Measurements from ENCODE around the gene SNRPA1.
"Not testable (repeated sequence)": the region's sequence is repeated elsewhere in the genome, so short reads cannot be mapped to it uniquely, and the experiment has no call there.

SNRPA1 gene
- total RNA-seq = 75.6 to 80.4 (median 79.0) reads per million in 3 donors

DNA sequence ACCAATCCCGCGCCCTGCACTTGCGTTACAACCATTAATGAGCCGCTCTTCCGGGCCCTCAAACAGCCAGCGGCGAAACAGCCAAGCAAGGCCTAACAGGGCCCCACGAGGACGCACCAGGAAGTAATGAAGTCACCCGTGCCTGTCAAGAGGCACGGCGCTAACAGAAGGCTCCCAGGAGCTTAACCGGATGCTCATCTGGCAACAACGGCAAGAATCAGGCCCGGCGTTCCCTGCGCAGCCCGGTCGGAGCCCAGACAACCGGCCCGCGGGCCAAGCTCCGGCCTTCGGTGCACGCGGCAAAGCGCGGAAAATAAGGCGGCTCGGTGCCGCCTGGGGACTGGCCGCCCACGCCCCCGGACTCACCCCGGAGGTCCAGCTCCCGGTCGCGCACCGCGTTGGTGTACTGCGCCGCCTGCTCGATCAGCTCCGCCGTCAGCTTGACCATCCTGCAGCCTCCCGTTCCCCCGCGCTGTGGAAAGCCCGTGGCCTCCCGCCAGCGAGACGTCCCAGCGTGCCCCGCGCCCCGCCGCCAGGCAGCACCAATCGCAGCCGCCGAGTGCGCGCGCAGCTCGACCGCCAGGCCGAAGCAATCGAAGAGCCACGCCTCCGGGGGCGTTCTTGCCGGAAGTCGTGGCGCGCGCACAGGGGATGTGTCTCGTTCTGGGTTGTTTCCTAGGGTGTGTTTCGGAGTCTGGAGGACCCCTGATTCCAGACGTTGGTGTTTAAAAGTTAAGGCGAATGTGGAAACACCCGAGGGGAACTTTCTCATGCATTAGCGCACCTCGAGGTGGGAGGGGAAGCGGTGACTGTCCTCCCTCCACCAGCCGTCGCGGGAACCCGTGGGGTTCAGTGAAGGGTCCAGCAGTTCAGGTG lies at the start of gene SNRPA1:
TSS of gene SNRPA1 (minus strand) at position 518 of the 876 bp plus-strand sequence. CDS start at position 448, 70 bp downstream.
- Histone ChIP-seq H3K27me3 (replicated peaks; ENCODE audit: control insufficient read depth, insufficient read depth, low read length, poor library complexity, severe bottlenecking) (no peaks in the 10 kb centered on the region), H3K4me3 (ENCODE audit: insufficient read depth, low read depth, low read length, poor library complexity, severe bottlenecking) (peak within 1 kb of the TSS; percentile 96), H3K4me1 (ENCODE audit: control insufficient read depth, insufficient read depth, low read length, poor library complexity, severe bottlenecking) (peaks cover 20% of the 10 kb centered on the region), H3K9me3 (ENCODE audit: control insufficient read depth, low read length) (no peaks in the 10 kb centered on the region), H3K36me3 (ENCODE audit: control insufficient read depth, insufficient read depth, low read length) (peaks cover 8% of the 10 kb centered on the region), H3K27ac (ENCODE audit: insufficient read depth, low read length, poor library complexity, severe bottlenecking) (peak within 1 kb of the TSS; percentile 98)
- peak; percentile 92 to 96 (median 96) for DNase-seq

DNA sequence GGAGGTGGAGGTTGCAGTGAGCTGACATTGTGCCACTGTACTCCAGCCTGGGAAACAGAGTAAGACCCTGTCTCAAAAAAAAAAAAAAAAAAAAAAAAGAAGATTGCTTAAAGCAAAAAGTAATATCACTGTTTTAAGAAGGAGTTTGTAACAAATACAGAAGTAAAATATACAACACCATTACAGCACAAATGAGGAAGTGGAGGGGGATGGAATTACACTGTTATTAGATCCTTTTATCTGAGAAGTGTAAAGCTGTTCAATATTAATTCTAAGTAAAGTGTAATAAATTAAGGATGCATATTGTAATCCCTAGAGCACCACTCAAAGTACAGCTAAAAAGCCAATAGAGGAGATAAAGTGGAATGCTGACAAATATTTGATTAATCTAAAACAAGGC lies 47.0 kb upstream of the SNRPA1 start:
- no peak overlapping the region for H3K4me3 ChIP-seq (ENCODE audit: insufficient read depth, low read depth, low read length, poor library complexity, severe bottlenecking)
- H3K27me3 ChIP-seq (replicated peaks; ENCODE audit: control insufficient read depth, insufficient read depth, low read length, poor library complexity, severe bottlenecking) = no peaks in the 10 kb centered on the region
- H3K4me1 ChIP-seq (ENCODE audit: control insufficient read depth, insufficient read depth, low read length, poor library complexity, severe bottlenecking) = no peaks in the 10 kb centered on the region
- no peak overlapping the region for H3K27ac ChIP-seq (ENCODE audit: insufficient read depth, low read length, poor library complexity, severe bottlenecking)
- H3K9me3 ChIP-seq (ENCODE audit: control insufficient read depth, low read length) = no peaks in the 10 kb centered on the region
- DNase-seq = no peak
- H3K36me3 ChIP-seq (ENCODE audit: control insufficient read depth, insufficient read depth, low read length) = no peaks in the 10 kb centered on the region

DNA sequence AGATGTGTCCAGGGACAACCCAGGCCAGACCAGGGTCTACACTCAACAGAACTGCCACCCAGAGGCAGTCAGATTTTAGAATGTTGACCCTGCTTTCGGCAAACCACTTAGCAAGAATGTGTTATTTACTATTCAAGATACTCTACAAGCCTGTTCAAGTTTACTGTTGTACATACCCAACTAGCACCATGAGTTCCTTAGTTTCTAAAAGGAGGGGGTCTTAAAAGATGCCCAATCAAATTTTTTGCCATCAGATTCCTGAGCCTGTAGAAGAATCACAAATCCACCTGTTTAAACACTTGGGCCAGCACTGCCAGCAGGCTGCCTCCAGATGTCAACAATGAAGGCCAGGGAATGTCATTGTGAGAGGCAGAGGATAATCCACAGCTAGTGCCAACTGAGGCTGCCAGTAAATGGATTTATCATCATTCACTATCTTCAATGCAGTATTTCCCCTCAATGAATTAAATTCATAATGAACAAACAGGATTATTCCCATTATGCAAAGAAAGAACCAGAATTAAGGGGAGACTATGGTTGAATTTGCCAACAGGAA lies 43.5 kb upstream of the SNRPA1 start:
- no peak for DNase-seq
- Histone ChIP-seq H3K27me3 (replicated peaks; ENCODE audit: control insufficient read depth, insufficient read depth, low read length, poor library complexity, severe bottlenecking) (no peaks in the 10 kb centered on the region), H3K27ac (ENCODE audit: insufficient read depth, low read length, poor library complexity, severe bottlenecking) (no peak overlapping the region), H3K36me3 (ENCODE audit: control insufficient read depth, insufficient read depth, low read length) (no peaks in the 10 kb centered on the region), H3K4me1 (ENCODE audit: control insufficient read depth, insufficient read depth, low read length, poor library complexity, severe bottlenecking) (no peaks in the 10 kb centered on the region), H3K4me3 (ENCODE audit: insufficient read depth, low read depth, low read length, poor library complexity, severe bottlenecking) (no peak overlapping the region), H3K9me3 (ENCODE audit: control insufficient read depth, low read length) (no peaks in the 10 kb centered on the region)

DNA sequence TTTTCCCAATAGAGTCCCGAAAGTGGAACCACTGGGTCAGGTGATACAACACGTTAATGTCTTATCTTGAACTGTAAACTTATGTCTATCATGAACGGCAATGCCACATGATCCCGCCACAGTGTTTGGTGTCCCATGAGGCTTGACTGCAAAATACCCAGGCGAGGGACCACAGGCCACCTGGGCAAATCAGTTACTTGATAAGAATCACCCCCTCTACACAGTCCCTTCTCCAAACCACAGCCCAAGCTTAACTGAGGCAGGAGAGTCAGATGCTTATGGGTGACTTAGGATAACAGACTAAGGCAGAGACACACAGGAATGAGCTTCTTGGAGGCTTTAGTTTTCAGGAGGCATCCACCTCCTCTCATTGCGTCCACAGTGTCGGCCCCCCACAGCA lies 42.9 kb upstream of the SNRPA1 start:
- H3K27me3 ChIP-seq (replicated peaks; ENCODE audit: control insufficient read depth, insufficient read depth, low read length, poor library complexity, severe bottlenecking) = no peaks in the 10 kb centered on the region
- no peak for DNase-seq
- no peak overlapping the region for H3K27ac ChIP-seq (ENCODE audit: insufficient read depth, low read length, poor library complexity, severe bottlenecking)
- peaks cover 4% of the 10 kb centered on the region for H3K4me1 ChIP-seq (ENCODE audit: control insufficient read depth, insufficient read depth, low read length, poor library complexity, severe bottlenecking)
- H3K36me3 ChIP-seq (ENCODE audit: control insufficient read depth, insufficient read depth, low read length) = no peaks in the 10 kb centered on the region
- peaks cover 2% of the 10 kb centered on the region for H3K9me3 ChIP-seq (ENCODE audit: control insufficient read depth, low read length)
- no peak overlapping the region for H3K4me3 ChIP-seq (ENCODE audit: insufficient read depth, low read depth, low read length, poor library complexity, severe bottlenecking)

DNA sequence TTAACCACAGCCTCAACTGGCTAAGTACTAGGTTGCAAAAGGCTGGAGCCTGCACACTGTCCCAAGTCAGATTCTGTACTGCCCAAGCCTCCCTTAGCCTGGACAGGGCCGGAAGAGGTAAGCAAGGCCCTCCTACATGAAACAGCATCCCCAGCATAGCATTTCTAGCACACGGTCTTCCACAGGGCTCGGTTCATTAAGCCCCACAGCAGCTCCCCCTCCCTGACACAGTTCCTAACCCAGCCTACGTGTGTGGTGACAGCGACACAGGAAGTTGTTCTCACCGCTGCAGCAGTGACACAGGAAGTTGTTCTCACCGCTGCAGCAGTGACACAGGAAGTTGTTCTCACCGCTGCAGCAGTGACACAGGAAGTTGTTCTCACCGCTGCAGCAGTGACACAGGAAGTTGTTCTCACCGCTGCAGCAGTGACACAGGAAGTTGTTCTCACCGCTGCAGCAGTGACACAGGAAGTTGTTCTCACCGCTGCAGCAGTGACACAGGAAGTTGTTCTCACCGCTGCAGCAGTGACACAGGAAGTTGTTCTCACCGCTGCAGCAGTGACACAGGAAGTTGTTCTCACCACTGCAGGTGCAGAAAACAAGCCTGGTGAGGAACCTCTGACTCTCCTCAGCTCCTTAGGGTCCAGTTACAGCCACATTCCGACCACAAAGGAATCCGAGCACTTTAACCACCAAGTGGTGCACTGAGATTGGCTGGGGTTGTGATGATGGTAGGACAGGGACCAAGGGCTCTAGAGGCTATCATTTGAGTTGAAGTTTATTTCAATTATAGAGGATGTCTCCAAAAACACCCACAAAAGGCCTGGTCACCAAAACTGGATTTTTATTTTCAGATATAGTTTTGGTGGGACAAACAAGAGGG lies 39.1 kb upstream of the SNRPA1 start:
- H3K27ac ChIP-seq (ENCODE audit: insufficient read depth, low read length, poor library complexity, severe bottlenecking) = peak overlapping the region; percentile 34
- H3K4me3 ChIP-seq (ENCODE audit: insufficient read depth, low read depth, low read length, poor library complexity, severe bottlenecking); H3K27me3 ChIP-seq (replicated peaks; ENCODE audit: control insufficient read depth, insufficient read depth, low read length, poor library complexity, severe bottlenecking); H3K9me3 ChIP-seq (ENCODE audit: control insufficient read depth, low read length); H3K36me3 ChIP-seq (ENCODE audit: control insufficient read depth, insufficient read depth, low read length); H3K4me1 ChIP-seq (ENCODE audit: control insufficient read depth, insufficient read depth, low read length, poor library complexity, severe bottlenecking): not testable (repeated sequence)
- DNase-seq = peak; percentile 46 to 56 (median 48)

DNA sequence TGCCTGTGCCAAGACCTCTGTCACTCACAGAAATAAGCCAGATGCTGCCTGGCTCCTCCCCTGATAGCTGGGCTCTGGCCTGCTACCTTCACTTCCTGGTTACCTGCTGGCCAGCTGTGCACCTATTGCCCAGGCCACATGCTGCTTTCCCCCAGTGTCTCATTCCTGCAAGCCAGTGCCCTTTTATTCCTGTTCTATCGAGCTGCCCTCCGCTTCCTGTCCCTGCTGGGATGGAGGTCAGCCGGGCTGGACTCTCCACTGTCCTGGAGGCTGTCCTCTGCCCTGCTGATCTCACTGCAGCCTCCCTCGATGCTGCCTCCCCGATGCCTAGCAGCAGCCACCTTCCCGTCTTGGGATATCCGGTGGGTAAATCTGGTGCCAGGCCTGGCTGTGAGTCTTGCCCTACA lies 37.0 kb upstream of the SNRPA1 start:
- no peak overlapping the region for H3K27ac ChIP-seq (ENCODE audit: insufficient read depth, low read length, poor library complexity, severe bottlenecking)
- H3K27me3 ChIP-seq (replicated peaks; ENCODE audit: control insufficient read depth, insufficient read depth, low read length, poor library complexity, severe bottlenecking) = no peaks in the 10 kb centered on the region
- peaks cover 5% of the 10 kb centered on the region for H3K4me1 ChIP-seq (ENCODE audit: control insufficient read depth, insufficient read depth, low read length, poor library complexity, severe bottlenecking)
- H3K4me3 ChIP-seq (ENCODE audit: insufficient read depth, low read depth, low read length, poor library complexity, severe bottlenecking) = no peak overlapping the region
- DNase-seq = no peak
- no peaks in the 10 kb centered on the region for H3K36me3 ChIP-seq (ENCODE audit: control insufficient read depth, insufficient read depth, low read length)
- peaks cover 3% of the 10 kb centered on the region for H3K9me3 ChIP-seq (ENCODE audit: control insufficient read depth, low read length)

DNA sequence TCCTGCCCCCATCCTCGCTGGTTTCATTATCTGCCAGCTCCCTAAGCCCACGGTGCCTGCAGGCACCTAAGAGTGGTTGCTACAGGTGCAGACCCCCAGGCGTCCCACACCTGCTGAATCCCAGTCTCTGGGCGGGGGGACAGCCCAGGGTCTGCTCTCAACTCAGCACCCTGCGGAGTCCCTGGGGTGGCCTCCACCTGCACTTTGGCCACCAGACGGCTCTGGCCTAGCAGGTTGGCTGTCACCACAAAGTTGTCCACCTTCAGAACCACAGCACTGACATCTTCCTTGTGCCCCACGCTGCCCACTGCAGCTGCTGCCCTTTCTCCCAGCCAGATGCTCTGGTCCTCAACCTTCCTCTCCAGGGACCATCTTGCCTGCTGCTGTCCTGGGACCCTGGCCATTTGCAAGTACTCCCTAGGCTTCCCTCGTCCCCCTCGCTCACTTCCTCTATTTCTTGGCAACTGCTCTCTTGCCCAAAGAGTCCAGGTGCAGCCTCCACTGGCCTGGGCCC lies 34.9 kb upstream of the SNRPA1 start:
- Histone ChIP-seq H3K27me3 (replicated peaks; ENCODE audit: control insufficient read depth, insufficient read depth, low read length, poor library complexity, severe bottlenecking) (no peaks in the 10 kb centered on the region), H3K4me3 (ENCODE audit: insufficient read depth, low read depth, low read length, poor library complexity, severe bottlenecking) (no peak overlapping the region)
- DNase-seq = no peak

DNA sequence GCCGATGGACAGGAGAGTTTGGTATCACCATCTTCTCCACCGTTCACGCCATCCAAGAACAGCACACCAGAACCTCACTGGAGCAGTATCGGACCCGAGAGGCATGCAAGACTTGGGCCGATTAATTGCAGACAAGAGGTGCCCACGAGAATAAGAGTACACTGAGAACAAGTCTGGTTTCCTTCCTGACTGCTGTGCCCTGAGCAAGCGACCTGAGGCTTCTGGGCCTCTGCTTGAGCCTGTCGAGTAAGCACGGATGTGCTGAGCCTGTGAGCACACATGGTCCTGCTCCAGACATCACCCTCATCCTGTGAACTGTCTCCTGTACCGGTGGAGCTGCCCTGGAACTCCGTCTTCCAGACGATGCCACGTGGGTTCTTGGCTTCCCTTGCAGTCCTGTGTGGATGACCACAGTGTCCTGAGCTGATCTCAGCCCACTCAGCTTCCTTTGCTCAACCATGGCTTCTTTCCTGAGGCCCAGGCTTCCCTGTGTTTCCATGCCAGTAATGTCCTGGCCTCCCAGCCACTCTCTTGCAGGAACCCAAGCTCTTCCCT lies 34.3 kb upstream of the SNRPA1 start:
- H3K4me1 ChIP-seq (ENCODE audit: control insufficient read depth, insufficient read depth, low read length, poor library complexity, severe bottlenecking) = peaks cover 5% of the 10 kb centered on the region
- H3K4me3 ChIP-seq (ENCODE audit: insufficient read depth, low read depth, low read length, poor library complexity, severe bottlenecking) = no peak overlapping the region
- H3K27ac ChIP-seq (ENCODE audit: insufficient read depth, low read length, poor library complexity, severe bottlenecking) = no peak overlapping the region
- no peak for DNase-seq
- H3K36me3 ChIP-seq (ENCODE audit: control insufficient read depth, insufficient read depth, low read length) = no peaks in the 10 kb centered on the region
- peaks cover 3% of the 10 kb centered on the region for H3K9me3 ChIP-seq (ENCODE audit: control insufficient read depth, low read length)
- no peaks in the 10 kb centered on the region for H3K27me3 ChIP-seq (replicated peaks; ENCODE audit: control insufficient read depth, insufficient read depth, low read length, poor library complexity, severe bottlenecking)

More for the DNA sequence above, 34.9 kb upstream of the SNRPA1 start:
- no peak overlapping the region for H3K27ac ChIP-seq (ENCODE audit: insufficient read depth, low read length, poor library complexity, severe bottlenecking)
- no peaks in the 10 kb centered on the region for H3K36me3 ChIP-seq (ENCODE audit: control insufficient read depth, insufficient read depth, low read length)
- H3K4me1 ChIP-seq (ENCODE audit: control insufficient read depth, insufficient read depth, low read length, poor library complexity, severe bottlenecking) = peaks cover 5% of the 10 kb centered on the region
- H3K9me3 ChIP-seq (ENCODE audit: control insufficient read depth, low read length) = peaks cover 3% of the 10 kb centered on the region

DNA sequence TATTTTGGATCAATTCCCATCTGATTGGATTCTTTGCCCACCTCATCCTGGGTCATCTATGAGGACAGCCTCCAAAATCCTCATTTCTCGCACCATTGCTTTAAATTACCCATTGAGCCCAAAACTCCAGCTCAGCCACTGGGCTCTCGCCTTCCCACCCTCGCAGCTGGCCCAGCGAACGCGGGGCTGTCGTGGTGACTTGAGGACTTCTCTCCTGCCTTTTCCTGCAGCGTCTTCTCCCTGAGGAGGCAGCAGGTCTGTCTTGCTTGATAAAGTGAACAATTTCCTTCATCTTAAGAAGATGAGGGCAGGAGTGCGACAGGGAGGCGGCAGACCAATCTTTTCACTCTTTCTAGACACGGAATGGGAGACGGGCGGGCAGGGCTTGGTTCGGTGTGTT lies 33.0 kb upstream of the SNRPA1 start:
- H3K9me3 ChIP-seq (ENCODE audit: control insufficient read depth, low read length) = peaks cover 1% of the 10 kb centered on the region
- no peaks in the 10 kb centered on the region for H3K36me3 ChIP-seq (ENCODE audit: control insufficient read depth, insufficient read depth, low read length)
- peaks cover 1% of the 10 kb centered on the region for H3K4me1 ChIP-seq (ENCODE audit: control insufficient read depth, insufficient read depth, low read length, poor library complexity, severe bottlenecking)
- no peak overlapping the region for H3K4me3 ChIP-seq (ENCODE audit: insufficient read depth, low read depth, low read length, poor library complexity, severe bottlenecking)
- no peak for DNase-seq
- no peaks in the 10 kb centered on the region for H3K27me3 ChIP-seq (replicated peaks; ENCODE audit: control insufficient read depth, insufficient read depth, low read length, poor library complexity, severe bottlenecking)
- no peak overlapping the region for H3K27ac ChIP-seq (ENCODE audit: insufficient read depth, low read length, poor library complexity, severe bottlenecking)

All from effector memory CD4-positive, alpha-beta T cell (primary cell).